COLO668 (cell line): Measurements from ENCODE around the gene NLRP9.

Experiments used
- DNase-seq: peaks from one replicate; lab custom pipeline; 2025; ENCODE audit not compliant: unreplicated experiment; lab: John Stamatoyannopoulos, UW

Gene NLRP9

GRCh38 chr19:55674841-55675660 is 63.2 kb downstream of the NLRP9 start, which contains the start of gene EPN1:
Gene EPN1, plus strand, starts transcription at chr19:55675226. Its CDS starts 3,402 bp downstream, at chr19:55678628.
- peak; percentile 97 for DNase-seq

GRCh38 chr19:55674459-55674840 is 63.8 kb downstream of the NLRP9 start:
- DNase-seq = no peak

GRCh38 chr19:55673889-55674288 is 64.3 kb downstream of the NLRP9 start:
- DNase-seq = no peak

GRCh38 chr19:55673465-55673864 is 64.7 kb downstream of the NLRP9 start:
- no peak for DNase-seq

- no peak for DNase-seq
These were observed 65.8 kb downstream of the NLRP9 start for GRCh38 chr19:55672418-55672817.

- DNase-seq = no peak
These were observed 67.2 kb downstream of the NLRP9 start for GRCh38 chr19:55671054-55671378.

GRCh38 chr19:55670280-55671053 is 67.7 kb downstream of the NLRP9 start:
- peak; percentile 1 for DNase-seq

GRCh38 chr19:55669418-55670279 is 68.6 kb downstream of the NLRP9 start:
- DNase-seq = no peak

GRCh38 chr19:55668603-55669348 is 69.4 kb downstream of the NLRP9 start:
- DNase-seq = no peak

GRCh38 chr19:55667958-55668357 is 70.2 kb downstream of the NLRP9 start:
- no peak for DNase-seq

GRCh38 chr19:55667511-55667910 is 70.7 kb downstream of the NLRP9 start:
- DNase-seq = no peak

- DNase-seq = no peak
These were observed 71.2 kb downstream of the NLRP9 start for GRCh38 chr19:55667006-55667381.

GRCh38 chr19:55666343-55667005 is 71.7 kb downstream of the NLRP9 start:
- no peak for DNase-seq

- no peak for DNase-seq
These were observed 74.2 kb downstream of the NLRP9 start for GRCh38 chr19:55663846-55664536.

- no peak for DNase-seq
These were observed 76.4 kb downstream of the NLRP9 start for GRCh38 chr19:55661826-55662225.

- no peak for DNase-seq
These were observed 77.2 kb downstream of the NLRP9 start for GRCh38 chr19:55660991-55661390.

- no peak for DNase-seq
These were observed 77.8 kb downstream of the NLRP9 start for GRCh38 chr19:55660404-55660803.

GRCh38 chr19:55659822-55660221 is 78.4 kb downstream of the NLRP9 start:
- no peak for DNase-seq

GRCh38 chr19:55658846-55659459 is 79.2 kb downstream of the NLRP9 start:
- DNase-seq = no peak
